BJ (cell line): Measurements from ENCODE around the gene MPC1L. TPM values are rescaled to one million over a fixed set of nuclear protein-coding genes. Genes with fewer than 3 reads are reported as not detected.
"Not testable (repeated sequence)": the region's sequence is repeated elsewhere in the genome, so short reads cannot be mapped to it uniquely, and the experiment has no call there.

Experiments used
- CTCF ChIA-PET: fragments of 350-600 bp; formaldehyde crosslinking; extraction: SDS; loops from one replicate; lab custom pipeline; 2021; ENCODE audit warnings: antibody characterized with exemption, inconsistent platforms; lab: Yijun Ruan, JAX
- POLR2A ChIA-PET: fragments of 300-600 bp; sonication (Branson Sonifier 250); formaldehyde crosslinking; extraction: SDS; loops from one replicate; lab custom pipeline; 2021; ENCODE audit warnings: antibody characterized with exemption; lab: Charles Lee
- DNase-seq: peaks from one replicate; pipeline ENCODE4 v3.0.0-alpha.2; 2011; ENCODE audit warnings: low read depth
- H3K27me3 ChIP-seq: 2 replicates; pipeline ENCODE4 v1.6.0; 2011; ENCODE audit warnings: low read length; ENCODE audit not compliant: control insufficient read depth, insufficient read depth
- H3K36me3 ChIP-seq: 2 replicates; pipeline ENCODE4 v1.5.1; 2011; ENCODE audit warnings: low read length; ENCODE audit not compliant: control insufficient read depth, insufficient read depth
- H3K4me3 ChIP-seq: 2 replicates; pipeline ENCODE4 v1.5.1; 2011; ENCODE audit warnings: low read depth, mild to moderate bottlenecking, control low read depth, low read length
- CTCF ChIP-seq: IDR thresholded peaks from 2 replicates; pipeline ENCODE4 v1.5.1; 2011; ENCODE audit warnings: low read depth, mild to moderate bottlenecking, control low read depth, inconsistent platforms, low read length, moderate library complexity; ENCODE audit not compliant: insufficient read depth
- polyA minus RNA-seq: library from RNA; depleted of rRNA, polyadenylated mRNA; stranded (reverse); fragments of >200 nt; gene quantifications from 2 replicates; pipeline ENCODE4 v1.2.3, GENCODE V29; 2011; rRNA and poly(A)+ RNA removed
- polyA plus RNA-seq: library from polyadenylated mRNA; depleted of rRNA; stranded (reverse); fragments of >200 nt; gene quantifications from 2 replicates; pipeline ENCODE4 v1.2.3, GENCODE V29; 2011; rRNA removed

The MPC1L gene
- polyA plus RNA-seq = not detected in 2 replicates
- polyA minus RNA-seq = not detected in 2 replicates

- ChIA-PET CTCF (no interaction called here), POLR2A (no interaction called here)
- no peak for TF ChIP-seq CTCF
- Histone ChIP-seq H3K36me3 (no peaks in the 10 kb centered on the region), H3K4me3 (no peak within 1 kb of the TSS), H3K27me3 (no peaks in the 10 kb centered on the region)
- no peak for DNase-seq
Observed at GRCh38 chrX:40623139-40623536, at the start of gene MPC1L. Gene MPC1L, plus strand, starts transcription at chrX:40623428. Its CDS starts 138 bp downstream, at chrX:40623566.

- no peak for DNase-seq
- CTCF ChIA-PET = no interaction called here
- H3K36me3 ChIP-seq = no peaks in the 10 kb centered on the region
- TF ChIP-seq CTCF = peak; percentile 52
- POLR2A ChIA-PET = no interaction called here
- no peak overlapping the region for H3K4me3 ChIP-seq
- H3K27me3 ChIP-seq = no peaks in the 10 kb centered on the region
Observed at GRCh38 chrX:40573763-40574162, 49.5 kb upstream of the MPC1L start.

- DNase-seq, H3K4me3 ChIP-seq, POLR2A ChIA-PET, CTCF ChIA-PET, H3K27me3 ChIP-seq, H3K36me3 ChIP-seq: not testable (repeated sequence)
Observed at GRCh38 chrX:40575411-40575810, 47.8 kb upstream of the MPC1L start.

GRCh38 chrX:40576291-40576690 lies 46.9 kb upstream of the MPC1L start:
- ChIA-PET POLR2A (no interaction called here), CTCF (no interaction called here)
- Histone ChIP-seq H3K36me3 (no peaks in the 10 kb centered on the region), H3K4me3 (no peak overlapping the region), H3K27me3 (no peaks in the 10 kb centered on the region)
- DNase-seq = no peak
- TF ChIP-seq CTCF = no peak

- no peak for DNase-seq
- CTCF ChIA-PET = interaction anchor here (1.0 kb wide), 1 partner anchor 11 kb away, joined by 3 read pairs; no protein-coding TSS in a partner anchor
- H3K27me3 ChIP-seq = no peaks in the 10 kb centered on the region
- H3K4me3 ChIP-seq = no peak overlapping the region
- no peak for TF ChIP-seq CTCF
- H3K36me3 ChIP-seq = no peaks in the 10 kb centered on the region
- POLR2A ChIA-PET = no interaction called here
Observed at GRCh38 chrX:40578039-40578695, 45.1 kb upstream of the MPC1L start.

- DNase-seq = no peak
- ChIA-PET CTCF (interaction anchor here (1.0 kb wide), 1 partner anchor 10 kb away, joined by 3 read pairs; no protein-coding TSS in a partner anchor), POLR2A (no interaction called here)
- Histone ChIP-seq H3K4me3 (no peak overlapping the region), H3K27me3 (no peaks in the 10 kb centered on the region), H3K36me3 (no peaks in the 10 kb centered on the region)
- TF ChIP-seq CTCF = no peak
Observed at GRCh38 chrX:40579141-40579540, 44.1 kb upstream of the MPC1L start.
